Epithelial cell of proximal tubule (primary cell): ENCODE measurements around the gene HOXD3. TPM values are rescaled to one million over a fixed set of nuclear protein-coding genes. Genes with fewer than 3 reads are reported as not detected.
A peak's percentile ranks its signal among the peaks of the same experiment; 100 is the strongest.

ENCODE experiments used
- DNase-seq: peaks from one replicate; pipeline ENCODE4 v3.0.0-alpha.2; 2011; ENCODE audit warnings: low read depth
- H3K4me3 ChIP-seq: 2 replicates; pipeline ENCODE4 v1.5.1; 2011; ENCODE audit warnings: low read depth, mild to moderate bottlenecking, low read length
- CTCF ChIP-seq: conservative IDR thresholded peaks from 2 replicates; pipeline ENCODE4 v1.5.1; 2012; ENCODE audit warnings: low read depth, mild to moderate bottlenecking, low read length
- total RNA-seq: library from RNA; depleted of rRNA; stranded (reverse); fragments of >200 nt; gene quantifications from 2 replicates; pipeline ENCODE4 v1.2.3, GENCODE V29; 2015

The HOXD3 gene
- total RNA-seq, 1 donor from 2014 or later: 9.4 TPM

GRCh38 chr2:176167398-176167797, 10.3 kb downstream of the HOXD3 start:
- no peak for DNase-seq
- TF ChIP-seq CTCF: no peak
- no peak overlapping the region for H3K4me3 ChIP-seq

GRCh38 chr2:176169181-176169580, 12.1 kb downstream of the HOXD3 start:
- DNase-seq: no peak
- no peak for TF ChIP-seq CTCF
- H3K4me3 ChIP-seq: no peak overlapping the region

- TF ChIP-seq CTCF: no peak
- no peak for DNase-seq
- H3K4me3 ChIP-seq: no peak overlapping the region
These were observed 12.6 kb downstream of the HOXD3 start for GRCh38 chr2:176169711-176170110.

- no peak for DNase-seq
- no peak for TF ChIP-seq CTCF
- H3K4me3 ChIP-seq: no peak overlapping the region
These were observed 13.6 kb downstream of the HOXD3 start for GRCh38 chr2:176170602-176171305.

- TF ChIP-seq CTCF: no peak
- DNase-seq: no peak
- peak overlapping the region; percentile 39 for H3K4me3 ChIP-seq
These were observed 14.4 kb downstream of the HOXD3 start for GRCh38 chr2:176171351-176172006.

- DNase-seq: no peak
- H3K4me3 ChIP-seq: peak overlapping the region; percentile 39
- no peak for TF ChIP-seq CTCF
These were observed 15.1 kb downstream of the HOXD3 start for GRCh38 chr2:176172007-176172894.
